ENCODE data around the gene NFIA.

GRCh38 chr1:61265665-61266064 lies 183.3 kb downstream of the NFIA start:
- TF ChIP-seq POLR2A (IDR thresholded peaks at IDR 0.05; ENCODE audit: low read depth, low read length) = no peak
- TF ChIP-seq POLR2AphosphoS5 (IDR thresholded peaks at IDR 0.05; ENCODE audit: low read depth, low read length) = no peak

All from GM12892 (cell line).